ENCODE data around the gene ATP5F1B.

DNA sequence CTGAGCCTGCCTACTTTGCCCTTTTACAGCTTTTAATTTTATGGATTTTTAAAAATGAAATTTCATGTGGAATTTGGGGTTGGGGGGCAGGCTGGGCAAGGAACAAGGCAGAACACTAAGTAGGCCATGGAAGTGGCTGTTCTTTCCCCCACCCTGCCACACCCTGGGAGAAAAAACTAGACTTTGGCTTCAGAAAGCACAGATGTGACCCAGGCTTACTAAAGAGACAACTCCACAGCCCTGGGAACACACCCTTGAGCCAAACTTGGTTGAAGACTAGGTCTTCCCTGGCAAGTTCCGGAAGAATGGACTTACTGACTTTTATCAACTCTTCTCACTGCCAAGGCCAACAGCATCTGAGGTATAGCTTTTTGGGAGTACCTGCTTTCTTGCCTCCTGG is 56.0 kb downstream of the ATP5F1B start:
- TF ChIP-seq, protein P1, sequence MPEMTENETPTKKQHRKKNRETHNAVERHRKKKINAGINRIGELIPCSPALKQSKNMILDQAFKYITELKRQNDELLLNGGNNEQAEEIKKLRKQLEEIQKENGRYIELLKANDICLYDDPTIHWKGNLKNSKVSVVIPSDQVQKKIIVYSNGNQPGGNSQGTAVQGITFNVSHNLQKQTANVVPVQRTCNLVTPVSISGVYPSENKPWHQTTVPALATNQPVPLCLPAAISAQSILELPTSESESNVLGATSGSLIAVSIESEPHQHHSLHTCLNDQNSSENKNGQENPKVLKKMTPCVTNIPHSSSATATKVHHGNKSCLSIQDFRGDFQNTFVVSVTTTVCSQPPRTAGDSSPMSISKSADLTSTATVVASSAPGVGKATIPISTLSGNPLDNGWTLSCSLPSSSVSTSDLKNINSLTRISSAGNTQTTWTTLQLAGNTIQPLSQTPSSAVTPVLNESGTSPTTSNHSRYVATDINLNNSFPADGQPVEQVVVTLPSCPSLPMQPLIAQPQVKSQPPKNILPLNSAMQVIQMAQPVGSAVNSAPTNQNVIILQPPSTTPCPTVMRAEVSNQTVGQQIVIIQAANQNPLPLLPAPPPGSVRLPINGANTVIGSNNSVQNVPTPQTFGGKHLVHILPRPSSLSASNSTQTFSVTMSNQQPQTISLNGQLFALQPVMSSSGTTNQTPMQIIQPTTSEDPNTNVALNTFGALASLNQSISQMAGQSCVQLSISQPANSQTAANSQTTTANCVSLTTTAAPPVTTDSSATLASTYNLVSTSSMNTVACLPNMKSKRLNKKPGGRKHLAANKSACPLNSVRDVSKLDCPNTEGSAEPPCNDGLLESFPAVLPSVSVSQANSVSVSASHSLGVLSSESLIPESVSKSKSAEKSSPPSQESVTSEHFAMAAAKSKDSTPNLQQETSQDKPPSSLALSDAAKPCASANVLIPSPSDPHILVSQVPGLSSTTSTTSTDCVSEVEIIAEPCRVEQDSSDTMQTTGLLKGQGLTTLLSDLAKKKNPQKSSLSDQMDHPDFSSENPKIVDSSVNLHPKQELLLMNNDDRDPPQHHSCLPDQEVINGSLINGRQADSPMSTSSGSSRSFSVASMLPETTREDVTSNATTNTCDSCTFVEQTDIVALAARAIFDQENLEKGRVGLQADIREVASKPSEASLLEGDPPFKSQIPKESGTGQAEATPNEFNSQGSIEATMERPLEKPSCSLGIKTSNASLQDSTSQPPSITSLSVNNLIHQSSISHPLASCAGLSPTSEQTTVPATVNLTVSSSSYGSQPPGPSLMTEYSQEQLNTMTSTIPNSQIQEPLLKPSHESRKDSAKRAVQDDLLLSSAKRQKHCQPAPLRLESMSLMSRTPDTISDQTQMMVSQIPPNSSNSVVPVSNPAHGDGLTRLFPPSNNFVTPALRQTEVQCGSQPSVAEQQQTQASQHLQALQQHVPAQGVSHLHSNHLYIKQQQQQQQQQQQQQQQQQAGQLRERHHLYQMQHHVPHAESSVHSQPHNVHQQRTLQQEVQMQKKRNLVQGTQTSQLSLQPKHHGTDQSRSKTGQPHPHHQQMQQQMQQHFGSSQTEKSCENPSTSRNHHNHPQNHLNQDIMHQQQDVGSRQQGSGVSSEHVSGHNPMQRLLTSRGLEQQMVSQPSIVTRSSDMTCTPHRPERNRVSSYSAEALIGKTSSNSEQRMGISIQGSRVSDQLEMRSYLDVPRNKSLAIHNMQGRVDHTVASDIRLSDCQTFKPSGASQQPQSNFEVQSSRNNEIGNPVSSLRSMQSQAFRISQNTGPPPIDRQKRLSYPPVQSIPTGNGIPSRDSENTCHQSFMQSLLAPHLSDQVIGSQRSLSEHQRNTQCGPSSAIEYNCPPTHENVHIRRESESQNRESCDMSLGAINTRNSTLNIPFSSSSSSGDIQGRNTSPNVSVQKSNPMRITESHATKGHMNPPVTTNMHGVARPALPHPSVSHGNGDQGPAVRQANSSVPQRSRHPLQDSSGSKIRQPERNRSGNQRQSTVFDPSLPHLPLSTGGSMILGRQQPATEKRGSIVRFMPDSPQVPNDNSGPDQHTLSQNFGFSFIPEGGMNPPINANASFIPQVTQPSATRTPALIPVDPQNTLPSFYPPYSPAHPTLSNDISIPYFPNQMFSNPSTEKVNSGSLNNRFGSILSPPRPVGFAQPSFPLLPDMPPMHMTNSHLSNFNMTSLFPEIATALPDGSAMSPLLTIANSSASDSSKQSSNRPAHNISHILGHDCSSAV (CRISPR knock-in tag; IDR thresholded peaks at IDR 0.05; ENCODE audit: borderline replicate concordance): no peak
- TF ChIP-seq, protein P2, sequence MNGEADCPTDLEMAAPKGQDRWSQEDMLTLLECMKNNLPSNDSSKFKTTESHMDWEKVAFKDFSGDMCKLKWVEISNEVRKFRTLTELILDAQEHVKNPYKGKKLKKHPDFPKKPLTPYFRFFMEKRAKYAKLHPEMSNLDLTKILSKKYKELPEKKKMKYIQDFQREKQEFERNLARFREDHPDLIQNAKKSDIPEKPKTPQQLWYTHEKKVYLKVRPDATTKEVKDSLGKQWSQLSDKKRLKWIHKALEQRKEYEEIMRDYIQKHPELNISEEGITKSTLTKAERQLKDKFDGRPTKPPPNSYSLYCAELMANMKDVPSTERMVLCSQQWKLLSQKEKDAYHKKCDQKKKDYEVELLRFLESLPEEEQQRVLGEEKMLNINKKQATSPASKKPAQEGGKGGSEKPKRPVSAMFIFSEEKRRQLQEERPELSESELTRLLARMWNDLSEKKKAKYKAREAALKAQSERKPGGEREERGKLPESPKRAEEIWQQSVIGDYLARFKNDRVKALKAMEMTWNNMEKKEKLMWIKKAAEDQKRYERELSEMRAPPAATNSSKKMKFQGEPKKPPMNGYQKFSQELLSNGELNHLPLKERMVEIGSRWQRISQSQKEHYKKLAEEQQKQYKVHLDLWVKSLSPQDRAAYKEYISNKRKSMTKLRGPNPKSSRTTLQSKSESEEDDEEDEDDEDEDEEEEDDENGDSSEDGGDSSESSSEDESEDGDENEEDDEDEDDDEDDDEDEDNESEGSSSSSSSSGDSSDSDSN (CRISPR knock-in tag; IDR thresholded peaks at IDR 0.05): no peak
- TF ChIP-seq ZNF768 (CRISPR knock-in tag; IDR thresholded peaks at IDR 0.05): no peak
- TF ChIP-seq TAF1 (CRISPR knock-in tag; IDR thresholded peaks at IDR 0.05): no peak
- TF ChIP-seq ZNF432 (CRISPR knock-in tag; IDR thresholded peaks at IDR 0.05; ENCODE audit: borderline replicate concordance): no peak
- TF ChIP-seq, protein P3, sequence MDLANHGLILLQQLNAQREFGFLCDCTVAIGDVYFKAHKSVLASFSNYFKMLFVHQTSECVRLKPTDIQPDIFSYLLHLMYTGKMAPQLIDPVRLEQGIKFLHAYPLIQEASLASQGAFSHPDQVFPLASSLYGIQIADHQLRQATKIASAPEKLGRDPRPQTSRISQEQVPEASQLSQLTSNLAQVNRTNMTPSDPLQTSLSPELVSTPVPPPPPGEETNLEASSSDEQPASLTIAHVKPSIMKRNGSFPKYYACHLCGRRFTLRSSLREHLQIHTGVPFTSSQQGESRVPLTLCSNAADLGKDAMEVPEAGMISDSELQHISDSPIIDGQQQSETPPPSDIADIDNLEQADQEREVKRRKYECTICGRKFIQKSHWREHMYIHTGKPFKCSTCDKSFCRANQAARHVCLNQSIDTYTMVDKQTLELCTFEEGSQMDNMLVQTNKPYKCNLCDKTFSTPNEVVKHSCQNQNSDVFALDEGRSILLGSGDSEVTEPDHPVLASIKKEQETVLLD (CRISPR knock-in tag; IDR thresholded peaks at IDR 0.05; ENCODE audit: low read depth): no peak
- TF ChIP-seq, protein P4, sequence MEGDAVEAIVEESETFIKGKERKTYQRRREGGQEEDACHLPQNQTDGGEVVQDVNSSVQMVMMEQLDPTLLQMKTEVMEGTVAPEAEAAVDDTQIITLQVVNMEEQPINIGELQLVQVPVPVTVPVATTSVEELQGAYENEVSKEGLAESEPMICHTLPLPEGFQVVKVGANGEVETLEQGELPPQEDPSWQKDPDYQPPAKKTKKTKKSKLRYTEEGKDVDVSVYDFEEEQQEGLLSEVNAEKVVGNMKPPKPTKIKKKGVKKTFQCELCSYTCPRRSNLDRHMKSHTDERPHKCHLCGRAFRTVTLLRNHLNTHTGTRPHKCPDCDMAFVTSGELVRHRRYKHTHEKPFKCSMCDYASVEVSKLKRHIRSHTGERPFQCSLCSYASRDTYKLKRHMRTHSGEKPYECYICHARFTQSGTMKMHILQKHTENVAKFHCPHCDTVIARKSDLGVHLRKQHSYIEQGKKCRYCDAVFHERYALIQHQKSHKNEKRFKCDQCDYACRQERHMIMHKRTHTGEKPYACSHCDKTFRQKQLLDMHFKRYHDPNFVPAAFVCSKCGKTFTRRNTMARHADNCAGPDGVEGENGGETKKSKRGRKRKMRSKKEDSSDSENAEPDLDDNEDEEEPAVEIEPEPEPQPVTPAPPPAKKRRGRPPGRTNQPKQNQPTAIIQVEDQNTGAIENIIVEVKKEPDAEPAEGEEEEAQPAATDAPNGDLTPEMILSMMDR (CRISPR knock-in tag; IDR thresholded peaks at IDR 0.05): no peak
- no peak for TF ChIP-seq ZNF207 (IDR thresholded peaks at IDR 0.05; ENCODE audit: borderline replicate concordance)
- no peak for TF ChIP-seq MEF2D (CRISPR knock-in tag; IDR thresholded peaks at IDR 0.05)
- TF ChIP-seq ZNF572 (CRISPR knock-in tag; IDR thresholded peaks at IDR 0.05): no peak
- TF ChIP-seq SMAD3 (CRISPR knock-in tag; IDR thresholded peaks at IDR 0.05): no peak
- TF ChIP-seq, protein P5, sequence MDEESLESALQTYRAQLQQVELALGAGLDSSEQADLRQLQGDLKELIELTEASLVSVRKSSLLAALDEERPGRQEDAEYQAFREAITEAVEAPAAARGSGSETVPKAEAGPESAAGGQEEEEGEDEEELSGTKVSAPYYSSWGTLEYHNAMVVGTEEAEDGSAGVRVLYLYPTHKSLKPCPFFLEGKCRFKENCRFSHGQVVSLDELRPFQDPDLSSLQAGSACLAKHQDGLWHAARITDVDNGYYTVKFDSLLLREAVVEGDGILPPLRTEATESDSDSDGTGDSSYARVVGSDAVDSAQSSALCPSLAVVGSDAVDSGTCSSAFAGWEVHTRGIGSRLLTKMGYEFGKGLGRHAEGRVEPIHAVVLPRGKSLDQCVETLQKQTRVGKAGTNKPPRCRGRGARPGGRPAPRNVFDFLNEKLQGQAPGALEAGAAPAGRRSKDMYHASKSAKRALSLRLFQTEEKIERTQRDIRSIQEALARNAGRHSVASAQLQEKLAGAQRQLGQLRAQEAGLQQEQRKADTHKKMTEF (CRISPR knock-in tag; IDR thresholded peaks at IDR 0.05): no peak
- no peak for TF ChIP-seq ZZZ3 (CRISPR knock-in tag; IDR thresholded peaks at IDR 0.05; ENCODE audit: borderline replicate concordance)

Measured in HepG2 (cell line).